Tibial artery (tissue), 4 donors: ENCODE results near the gene GALNT18.

ENCODE experiments used
- DNase-seq, 2 donors: peaks; one replicate each; pipeline ENCODE4 v3.0.0-alpha.2; 2019
- H3K27ac ChIP-seq, 2 donors: fragments of 200-600 bp; sonication (generic) in 1 of 2; 1 replicate in 1 of 2; 2 replicates in 1 of 2; pipeline ENCODE4 v1.5.1; 2018 to 2019; ENCODE audit warnings: mild to moderate bottlenecking in 1 of 2
- H3K27me3 ChIP-seq, 2 donors: fragments of 200-600 bp; sonication (generic) in 1 of 2; one replicate each; pipeline versions ENCODE4 v1.5.1 to v1.6.0; 2016 to 2019
- H3K36me3 ChIP-seq, 3 donors: fragments of 200-600 bp; sonication (generic) in 2 of 3; one replicate each; pipeline ENCODE4 v1.5.1; 2016 to 2019; ENCODE audit warnings: mild to moderate bottlenecking in 2 of 3
- H3K4me1 ChIP-seq, 4 donors: fragments of 200-600 bp; sonication (generic) in 2 of 4; 1 replicate in 3 of 4; 2 replicates in 1 of 4; pipeline ENCODE4 v1.5.1; 2016 to 2019
- H3K4me3 ChIP-seq, 2 donors: fragments of 200-600 bp; sonication (generic) in 1 of 2; 1 replicate in 1 of 2; 2 replicates in 1 of 2; pipeline ENCODE4 v1.5.1; 2018 to 2019; ENCODE audit warnings: mild to moderate bottlenecking in 2 of 2
- H3K9me3 ChIP-seq, 3 donors: fragments of 200-600 bp; sonication (generic) in 1 of 3; one replicate each; pipeline ENCODE4 v1.5.1; 2016 to 2019
- intact Hi-C: fragments of 100-400 bp; cut with DNase I; formaldehyde crosslinking; loops from one replicate; pipeline ENCODE4 v1.15.0; 2023; ENCODE audit warnings: low total_unique reads
- TF ChIP-seq, protein P1 (sequence below), 2 experiments: fragments of 200-600 bp in 1 of 2; fragments of 450-650 bp in 1 of 2; IDR thresholded peaks; one replicate each; pipeline ENCODE4 v1.5.1; 2017 to 2019; ENCODE audit warnings: antibody characterized with exemption in 2 of 2, mild to moderate bottlenecking in 1 of 2, moderate library complexity in 1 of 2

The GALNT18 gene

DNA sequence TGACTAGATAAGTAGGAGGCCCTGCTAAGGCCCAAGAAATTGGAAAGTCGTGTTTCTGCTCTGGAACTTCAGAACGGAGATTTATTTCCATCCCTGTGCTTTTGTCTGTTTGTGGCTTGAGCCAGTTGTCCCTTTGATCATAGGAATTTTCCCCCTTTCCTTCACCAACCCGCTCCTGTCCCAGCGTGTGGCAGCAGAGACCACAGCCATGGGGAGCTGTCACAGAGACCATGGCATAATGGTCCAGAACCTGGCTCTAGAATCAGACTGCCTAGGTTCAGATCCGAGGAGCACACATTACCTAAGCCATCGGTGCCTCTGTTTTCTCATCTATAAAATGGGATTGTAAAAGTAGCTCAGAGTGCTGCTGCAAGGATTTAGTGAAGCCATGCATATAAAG is 128.1 kb downstream of the GALNT18 start:
- intact Hi-C loops, result no loop called here
- Histone ChIP-seq H3K9me3 (no peaks in the 10 kb centered on the region), H3K27ac (no peak overlapping the region), H3K4me3 (no peak overlapping the region), H3K27me3 (no peaks in the 10 kb centered on the region), H3K36me3 (no peaks in the 10 kb centered on the region), H3K4me1 (peaks cover 0 to 15% (median 7%) of the 10 kb centered on the region in 4 donors)
- TF ChIP-seq, protein P1, sequence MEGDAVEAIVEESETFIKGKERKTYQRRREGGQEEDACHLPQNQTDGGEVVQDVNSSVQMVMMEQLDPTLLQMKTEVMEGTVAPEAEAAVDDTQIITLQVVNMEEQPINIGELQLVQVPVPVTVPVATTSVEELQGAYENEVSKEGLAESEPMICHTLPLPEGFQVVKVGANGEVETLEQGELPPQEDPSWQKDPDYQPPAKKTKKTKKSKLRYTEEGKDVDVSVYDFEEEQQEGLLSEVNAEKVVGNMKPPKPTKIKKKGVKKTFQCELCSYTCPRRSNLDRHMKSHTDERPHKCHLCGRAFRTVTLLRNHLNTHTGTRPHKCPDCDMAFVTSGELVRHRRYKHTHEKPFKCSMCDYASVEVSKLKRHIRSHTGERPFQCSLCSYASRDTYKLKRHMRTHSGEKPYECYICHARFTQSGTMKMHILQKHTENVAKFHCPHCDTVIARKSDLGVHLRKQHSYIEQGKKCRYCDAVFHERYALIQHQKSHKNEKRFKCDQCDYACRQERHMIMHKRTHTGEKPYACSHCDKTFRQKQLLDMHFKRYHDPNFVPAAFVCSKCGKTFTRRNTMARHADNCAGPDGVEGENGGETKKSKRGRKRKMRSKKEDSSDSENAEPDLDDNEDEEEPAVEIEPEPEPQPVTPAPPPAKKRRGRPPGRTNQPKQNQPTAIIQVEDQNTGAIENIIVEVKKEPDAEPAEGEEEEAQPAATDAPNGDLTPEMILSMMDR (IDR thresholded peaks at IDR 0.05), result no peak
- DNase-seq, result no peak

DNA sequence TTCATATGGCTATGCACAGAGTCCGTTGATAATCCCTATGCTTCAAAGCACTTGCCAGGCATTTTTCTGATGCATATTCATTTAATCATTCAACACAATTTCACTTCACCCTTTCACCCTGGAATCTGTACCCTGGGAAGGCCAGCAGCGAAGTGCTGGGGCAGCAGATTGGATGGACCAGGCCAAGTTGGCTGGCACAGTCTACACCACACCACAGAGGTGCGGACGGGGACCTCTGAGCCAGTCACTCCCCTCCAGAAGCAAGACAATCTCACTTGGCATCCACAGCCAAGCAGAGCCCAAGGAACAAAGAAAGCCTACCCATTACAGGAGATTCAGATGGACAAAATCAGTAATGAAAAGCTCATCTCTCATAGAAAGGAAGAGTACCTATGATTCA is 130.2 kb downstream of the GALNT18 start:
- Histone ChIP-seq H3K4me1 (peaks cover 0 to 6% (median 1%) of the 10 kb centered on the region in 4 donors), H3K4me3 (no peak overlapping the region), H3K27ac (no peak overlapping the region), H3K9me3 (no peaks in the 10 kb centered on the region), H3K36me3 (no peaks in the 10 kb centered on the region), H3K27me3 (no peaks in the 10 kb centered on the region)
- DNase-seq, result no peak
- TF ChIP-seq, protein P1 (IDR thresholded peaks at IDR 0.05), result no peak
- intact Hi-C loops, result no loop called here

DNA sequence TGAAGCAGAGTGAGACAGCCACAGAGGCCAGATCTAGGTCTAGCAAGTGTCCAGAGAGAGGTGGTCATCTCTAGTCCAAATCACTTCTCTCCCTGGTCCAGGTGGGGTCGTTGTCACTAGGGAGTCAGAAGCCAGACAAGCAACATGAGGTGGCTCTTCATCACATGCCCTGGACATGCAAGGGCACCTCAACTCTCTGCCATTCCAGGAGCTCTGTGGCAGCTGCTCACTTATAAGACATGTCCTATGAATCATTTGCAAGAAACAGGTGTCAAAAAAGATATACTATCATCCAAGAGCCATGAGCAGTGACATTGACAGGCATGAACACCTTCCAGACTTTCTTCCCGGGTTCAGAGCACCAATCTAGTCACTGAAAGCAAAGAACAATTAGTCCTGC is 130.8 kb downstream of the GALNT18 start:
- TF ChIP-seq, protein P1 (IDR thresholded peaks at IDR 0.05), result no peak
- H3K27me3 ChIP-seq, result no peaks in the 10 kb centered on the region
- H3K4me1 ChIP-seq, result peaks cover 0 to 6% (median 1%) of the 10 kb centered on the region in 4 donors
- H3K36me3 ChIP-seq, result no peaks in the 10 kb centered on the region
- H3K27ac ChIP-seq, result no peak overlapping the region
- intact Hi-C loops, result no loop called here
- DNase-seq, result no peak
- H3K9me3 ChIP-seq, result no peaks in the 10 kb centered on the region
- no peak overlapping the region for H3K4me3 ChIP-seq

DNA sequence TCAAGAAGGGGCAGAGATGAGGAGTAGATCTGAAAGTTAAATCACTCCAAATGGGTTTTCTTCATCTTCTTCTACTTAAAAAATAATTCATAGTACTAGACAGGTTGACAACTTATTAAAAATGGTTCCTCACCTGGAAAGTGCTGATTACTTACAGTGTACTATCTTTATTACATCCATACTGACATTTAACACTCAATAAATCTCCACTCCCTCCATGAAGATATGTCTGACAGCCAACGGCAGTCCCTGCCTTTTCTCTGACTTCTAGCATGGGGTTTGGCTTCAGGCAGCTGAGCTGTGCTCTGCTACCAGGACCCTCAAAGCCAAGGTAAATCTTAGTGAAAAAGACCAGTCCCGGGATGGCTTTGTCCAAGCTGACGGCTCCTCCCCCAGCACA is 135.4 kb downstream of the GALNT18 start:
- H3K9me3 ChIP-seq, result no peaks in the 10 kb centered on the region
- intact Hi-C loops, result no loop called here
- DNase-seq, result no peak
- H3K4me1 ChIP-seq, result peaks cover 0 to 19% (median 6%) of the 10 kb centered on the region in 4 donors
- TF ChIP-seq, protein P1 (IDR thresholded peaks at IDR 0.05), result no peak
- H3K4me3 ChIP-seq, result no peak overlapping the region
- no peaks in the 10 kb centered on the region for H3K36me3 ChIP-seq
- H3K27ac ChIP-seq, result no peak overlapping the region
- H3K27me3 ChIP-seq, result no peaks in the 10 kb centered on the region

DNA sequence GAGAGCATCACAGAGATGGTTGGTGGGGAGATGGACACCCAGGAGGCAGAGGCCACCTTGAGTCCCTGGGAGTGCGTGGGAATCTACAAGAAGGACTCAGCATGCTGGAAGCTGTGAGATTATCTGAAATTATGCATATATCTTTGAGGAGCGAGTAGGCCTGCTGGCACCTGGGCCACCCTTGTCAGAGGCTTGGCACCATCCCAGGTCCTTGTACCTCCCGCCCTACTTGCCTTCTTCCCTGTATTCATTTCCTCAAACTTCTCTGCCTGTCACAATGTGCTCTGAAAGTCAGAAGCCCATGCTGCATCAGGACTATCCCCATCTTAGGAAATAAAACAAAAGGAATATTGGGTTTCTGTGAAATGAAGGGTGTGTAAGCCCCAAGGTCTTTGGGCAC is 135.8 kb downstream of the GALNT18 start:
- H3K27me3 ChIP-seq, result no peaks in the 10 kb centered on the region
- peaks cover 0 to 23% (median 10%) of the 10 kb centered on the region in 4 donors for H3K4me1 ChIP-seq
- DNase-seq, result no peak
- no peak overlapping the region for H3K4me3 ChIP-seq
- no peaks in the 10 kb centered on the region for H3K36me3 ChIP-seq
- no peaks in the 10 kb centered on the region for H3K9me3 ChIP-seq
- TF ChIP-seq, protein P1 (IDR thresholded peaks at IDR 0.05), result no peak
- H3K27ac ChIP-seq, result no peak overlapping the region
- intact Hi-C loops, result no loop called here

DNA sequence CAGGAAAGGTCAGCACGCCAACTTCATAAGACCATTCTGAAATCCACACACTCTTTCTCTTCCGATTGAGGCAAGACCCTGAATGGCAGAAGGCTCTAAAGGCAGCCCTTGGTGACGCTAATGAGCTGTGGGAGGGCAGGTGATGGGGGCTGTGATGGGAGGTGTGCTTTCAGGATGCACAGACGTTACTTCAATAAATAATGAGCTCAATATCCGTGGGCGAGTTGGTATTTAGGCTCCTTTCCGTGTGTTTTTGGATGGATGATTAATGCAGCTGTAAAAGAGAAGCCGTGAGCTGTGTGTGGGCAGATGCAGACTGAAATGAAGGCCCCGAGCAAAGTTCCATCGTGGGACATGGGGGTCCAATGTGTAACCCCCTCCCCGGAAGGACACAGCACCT is 138.2 kb downstream of the GALNT18 start:
- Histone ChIP-seq H3K9me3 (no peaks in the 10 kb centered on the region), H3K27ac (no peak overlapping the region), H3K4me3 (no peak overlapping the region), H3K4me1 (peaks cover 0 to 31% (median 12%) of the 10 kb centered on the region in 4 donors), H3K36me3 (no peaks in the 10 kb centered on the region), H3K27me3 (no peaks in the 10 kb centered on the region)
- DNase-seq, result no peak
- intact Hi-C loops, result no loop called here
- TF ChIP-seq, protein P1 (IDR thresholded peaks at IDR 0.05), result no peak
